Measurements from ENCODE around the gene ACER2. TPM values are rescaled to one million over a fixed set of nuclear protein-coding genes. Genes with fewer than 3 reads are reported as not detected.
"Not testable (repeated sequence)": the region's sequence is repeated elsewhere in the genome, so short reads cannot be mapped to it uniquely, and the experiment has no call there.

Gene ACER2
- polyA plus RNA-seq, 10 donors = 0.99 to 2.3 (median 1.5) TPM

DNA sequence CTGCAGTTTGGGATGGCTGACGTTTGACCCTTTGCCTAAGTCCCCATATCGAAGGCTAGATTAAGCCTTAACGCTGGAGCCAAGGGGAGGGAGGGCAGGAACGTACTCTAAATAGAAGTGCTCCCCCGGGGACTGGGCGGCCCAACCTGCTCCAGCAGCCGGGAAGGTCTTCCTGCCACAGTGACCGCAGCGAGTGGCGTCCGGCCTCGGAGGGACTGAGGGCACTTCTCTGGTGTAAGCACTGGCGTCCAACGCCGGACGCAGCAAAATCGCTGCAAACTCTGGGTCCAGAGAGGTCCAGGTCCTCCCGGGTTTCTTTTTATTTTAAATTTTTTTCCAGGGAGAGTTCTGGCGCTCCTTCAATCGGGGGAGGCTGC lies 505 bp upstream of the ACER2 start:
- DNase-seq = no peak

DNA sequence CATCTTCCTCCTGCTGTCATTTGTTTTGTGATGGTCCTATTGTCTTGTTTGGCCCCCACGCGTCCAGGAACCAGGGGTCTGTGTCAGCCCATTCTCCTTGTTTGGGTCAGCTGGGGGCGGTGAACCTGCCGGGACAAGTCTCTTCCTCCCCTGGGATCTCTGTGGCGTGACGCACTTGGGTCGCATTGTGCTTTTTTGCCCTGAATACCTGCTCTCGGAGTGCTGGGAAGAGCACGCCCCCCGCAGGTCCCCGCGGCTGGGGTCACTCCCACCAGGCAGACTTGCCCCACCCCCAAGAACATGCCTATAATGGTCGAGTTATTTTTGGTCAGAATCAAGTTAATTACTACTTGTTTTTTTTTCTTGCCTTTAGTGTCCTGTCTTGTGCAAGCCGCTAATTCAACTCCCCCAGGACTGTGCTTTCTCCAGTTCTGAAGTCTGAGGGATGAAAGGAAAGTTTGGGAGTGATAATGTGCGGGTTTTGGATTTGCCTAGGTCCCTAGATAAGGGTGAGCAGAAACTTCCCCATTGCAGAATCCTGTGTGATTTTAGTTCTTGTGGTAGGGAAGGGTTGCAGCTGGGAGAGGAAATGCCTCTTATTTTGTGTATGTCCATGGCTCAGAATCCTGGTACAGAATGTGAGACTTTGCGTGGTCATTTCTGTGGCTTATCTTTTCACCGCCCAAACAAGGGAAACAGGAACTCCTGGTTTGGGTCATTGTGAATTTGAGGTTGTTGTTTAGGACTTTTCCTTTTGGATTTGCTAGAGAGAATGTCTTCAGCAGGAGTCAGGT lies 789 bp downstream of the ACER2 start:
- peak in 1 of 3 donors; percentile 21 for DNase-seq

DNA sequence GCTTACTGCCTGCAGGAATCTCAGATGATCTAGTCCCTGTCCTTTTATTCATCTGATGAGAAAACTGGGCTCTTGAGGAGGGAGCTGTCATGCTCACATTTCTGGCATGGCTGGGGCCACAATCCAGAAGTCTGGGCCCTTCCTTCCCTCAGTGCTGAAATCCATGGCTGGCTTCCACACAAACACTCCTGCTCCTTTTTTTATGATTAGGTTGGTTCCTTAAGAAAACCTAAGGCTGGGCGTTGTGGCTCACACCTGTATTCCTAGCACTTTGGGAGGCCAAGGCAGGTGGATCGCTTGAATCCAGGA lies 1.3 kb downstream of the ACER2 start:
- DNase-seq = no peak

DNA sequence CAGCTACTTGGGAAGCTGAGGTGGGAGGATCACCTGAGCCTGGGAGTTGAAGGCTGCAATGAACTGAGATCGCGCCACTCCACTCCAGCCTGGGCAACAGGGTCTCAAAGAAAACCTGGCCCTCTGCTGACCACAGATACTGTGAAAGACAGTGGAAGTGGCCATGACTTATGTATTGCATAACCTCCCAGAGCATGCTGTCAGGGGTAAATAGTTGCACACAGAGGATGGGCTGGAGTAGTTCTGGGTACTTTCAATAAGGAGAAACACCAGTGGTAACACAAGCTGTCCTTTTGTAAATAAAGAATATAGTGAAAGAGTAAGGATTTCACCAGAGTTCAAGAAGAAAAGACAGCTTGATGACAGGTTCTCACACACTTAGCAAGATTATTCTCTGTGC lies 1.8 kb downstream of the ACER2 start:
- DNase-seq = no peak

DNA sequence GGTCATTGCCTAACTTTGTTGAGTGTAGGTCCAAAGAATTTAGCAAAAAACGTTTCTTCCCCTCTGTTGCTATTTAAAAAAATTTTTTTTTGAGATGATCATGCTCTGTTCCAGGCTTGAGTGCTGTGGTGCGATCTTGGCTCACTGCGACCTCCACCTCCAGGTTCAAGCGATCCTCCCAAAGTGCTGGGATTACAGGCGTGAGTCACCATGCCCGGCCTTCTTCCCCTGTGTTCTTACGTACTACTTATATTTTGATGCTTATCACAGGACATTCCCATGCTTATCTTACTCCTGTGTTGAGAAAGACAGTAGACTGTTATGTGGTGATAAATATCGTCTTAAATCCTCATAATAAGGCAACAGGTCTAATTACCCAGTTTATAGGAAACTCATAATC lies 2.5 kb downstream of the ACER2 start:
- no peak for DNase-seq

DNA sequence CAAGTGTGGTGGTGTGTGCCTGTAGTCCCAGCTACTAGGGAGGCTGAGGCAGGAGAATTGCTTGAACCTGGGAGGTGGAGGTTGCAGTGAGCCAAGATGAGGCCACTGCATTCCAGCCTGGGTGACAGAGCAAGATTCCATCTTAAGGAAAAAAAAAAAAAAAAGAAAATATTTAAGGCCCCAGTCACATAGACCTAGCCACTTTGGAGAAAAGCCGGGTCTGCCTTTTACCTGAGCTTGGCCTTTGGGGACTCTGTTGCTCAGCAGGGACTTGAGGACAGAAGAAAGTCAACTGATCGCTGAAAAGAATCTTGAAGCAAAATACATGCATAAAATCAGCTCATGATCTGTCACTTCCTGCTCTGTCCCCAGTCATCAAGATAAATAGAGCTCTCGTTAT lies 4.6 kb downstream of the ACER2 start:
- not testable (repeated sequence) for DNase-seq

DNA sequence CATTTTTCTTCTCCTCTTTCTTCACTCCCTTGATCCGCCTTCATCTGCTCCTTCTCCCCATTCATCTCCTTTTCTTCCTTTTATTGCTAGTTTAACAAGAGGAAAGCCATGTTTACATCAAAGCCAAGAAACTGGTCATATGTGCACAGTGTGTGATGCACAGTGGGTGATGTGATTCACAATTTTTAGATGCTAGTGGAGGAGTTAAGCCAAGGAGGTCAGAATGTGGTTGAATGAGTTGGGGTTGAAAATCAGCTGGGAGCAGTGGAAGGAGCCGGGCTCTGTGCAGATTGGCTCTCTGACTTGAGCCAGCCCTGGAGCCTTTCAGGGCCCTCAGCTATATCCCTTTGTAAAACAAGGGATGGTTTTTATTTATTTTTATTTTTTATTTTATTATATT lies 7.3 kb downstream of the ACER2 start:
- DNase-seq = no peak

DNA sequence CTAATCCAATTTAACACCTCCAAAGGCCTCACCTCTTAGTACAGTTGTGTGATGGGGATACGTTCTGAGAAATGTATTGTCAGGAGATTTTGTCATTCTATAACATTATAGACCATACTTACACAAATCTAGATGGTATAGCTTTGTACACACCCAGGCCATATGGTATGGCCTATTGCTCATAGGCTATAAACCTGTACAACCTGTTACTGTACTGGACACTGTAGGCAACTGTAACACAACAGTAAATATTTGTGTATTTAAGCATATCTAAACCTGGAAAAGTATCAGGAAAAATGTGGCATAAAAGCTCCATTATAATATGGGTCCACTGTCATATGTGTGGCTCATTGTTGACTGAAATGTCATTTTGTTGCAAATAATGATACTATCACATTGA lies 12.1 kb downstream of the ACER2 start:
- no peak for DNase-seq

DNA sequence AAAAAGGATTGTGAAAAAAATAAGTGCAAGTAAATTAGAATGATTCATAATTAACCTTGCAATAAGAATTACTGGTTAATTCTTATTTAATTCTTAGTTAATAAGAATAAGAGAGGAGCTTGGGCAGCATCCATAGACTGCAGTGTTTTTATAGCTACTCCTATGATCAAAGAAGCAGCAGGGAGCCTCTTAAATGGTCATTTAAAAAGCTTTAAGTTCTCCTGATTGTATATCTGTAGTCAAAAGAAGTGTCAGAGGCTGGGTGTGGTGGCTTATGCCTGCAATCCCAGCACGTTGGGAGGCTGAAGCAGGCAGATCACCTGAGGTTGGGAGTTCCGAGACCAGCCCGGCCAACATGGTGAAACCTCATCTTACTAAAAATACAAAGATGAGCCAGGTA lies 14.4 kb downstream of the ACER2 start:
- no peak for DNase-seq

DNA sequence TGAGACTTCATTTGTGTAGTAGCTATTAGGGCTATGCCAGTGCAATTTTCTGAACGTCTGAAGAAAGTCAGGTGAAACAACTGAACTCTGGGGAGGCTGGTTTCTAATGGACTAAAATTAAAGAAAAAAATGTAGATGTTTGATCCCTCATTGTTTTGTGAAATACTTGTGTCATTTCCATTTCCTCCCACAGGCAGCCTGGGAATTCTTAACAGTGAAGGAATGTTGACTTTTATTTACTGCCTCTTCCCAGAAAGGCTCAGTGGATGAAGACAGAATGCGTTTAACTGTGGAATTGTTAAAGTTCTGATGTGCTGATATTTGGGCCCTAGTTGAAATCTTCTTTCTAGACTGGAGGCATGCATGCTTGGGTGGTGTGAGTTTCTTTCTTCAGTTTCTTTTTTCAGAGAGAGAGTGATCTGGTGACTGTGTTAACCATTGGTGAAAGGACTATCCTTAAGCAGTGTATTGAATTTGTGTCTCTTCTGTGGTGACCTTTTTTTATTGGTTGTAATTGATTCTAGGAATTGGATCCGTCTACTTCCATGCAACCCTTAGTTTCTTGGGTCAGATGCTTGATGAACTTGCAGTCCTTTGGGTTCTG lies 15.5 kb downstream of the ACER2 start:
- no peak for DNase-seq

DNA sequence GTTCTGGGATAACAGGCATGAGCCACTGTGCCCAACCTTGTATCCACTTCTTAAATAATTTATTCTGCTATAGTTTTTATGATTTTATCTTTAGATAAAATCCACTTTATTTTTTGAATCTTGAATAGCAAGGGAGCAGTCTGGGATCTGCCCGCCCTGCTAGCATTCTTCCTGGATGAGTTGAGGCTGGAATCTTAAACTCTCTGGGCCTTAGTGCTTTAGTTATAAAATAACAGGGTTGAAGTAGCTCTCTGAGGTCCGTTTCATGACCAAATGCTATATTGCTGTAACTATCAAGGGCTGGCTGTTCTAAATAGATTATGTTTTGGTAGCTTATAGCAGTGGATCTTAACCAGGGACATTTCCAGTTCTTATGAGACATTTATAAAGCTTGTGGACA lies 20.8 kb downstream of the ACER2 start:
- no peak for DNase-seq

DNA sequence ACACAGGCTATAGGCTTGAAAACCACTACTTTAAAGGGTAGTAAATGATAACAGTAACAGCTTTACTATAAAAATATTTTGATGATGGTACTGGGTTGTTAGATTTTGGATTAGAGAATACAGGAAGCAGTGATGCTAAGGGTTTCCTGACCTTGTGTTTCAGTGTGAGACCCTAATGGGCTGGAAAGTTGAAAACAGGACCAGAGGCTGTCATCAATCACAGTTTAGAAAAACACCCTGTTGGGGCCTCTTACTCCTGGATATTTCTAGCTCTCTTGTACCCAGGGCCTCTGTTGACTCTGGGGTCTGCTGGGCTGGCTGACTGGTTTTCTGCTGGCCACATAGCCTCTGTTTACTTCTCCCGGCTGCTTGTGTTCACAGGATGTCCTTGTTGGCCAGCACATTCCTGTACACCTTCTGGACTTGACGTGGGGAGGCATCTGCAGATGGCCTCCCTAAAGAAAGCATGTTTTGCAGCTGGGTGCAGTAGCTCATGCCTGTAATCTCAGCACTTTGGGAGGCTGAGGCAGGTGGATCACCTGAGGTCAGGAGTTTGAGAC lies 21.5 kb downstream of the ACER2 start:
- DNase-seq = no peak

DNA sequence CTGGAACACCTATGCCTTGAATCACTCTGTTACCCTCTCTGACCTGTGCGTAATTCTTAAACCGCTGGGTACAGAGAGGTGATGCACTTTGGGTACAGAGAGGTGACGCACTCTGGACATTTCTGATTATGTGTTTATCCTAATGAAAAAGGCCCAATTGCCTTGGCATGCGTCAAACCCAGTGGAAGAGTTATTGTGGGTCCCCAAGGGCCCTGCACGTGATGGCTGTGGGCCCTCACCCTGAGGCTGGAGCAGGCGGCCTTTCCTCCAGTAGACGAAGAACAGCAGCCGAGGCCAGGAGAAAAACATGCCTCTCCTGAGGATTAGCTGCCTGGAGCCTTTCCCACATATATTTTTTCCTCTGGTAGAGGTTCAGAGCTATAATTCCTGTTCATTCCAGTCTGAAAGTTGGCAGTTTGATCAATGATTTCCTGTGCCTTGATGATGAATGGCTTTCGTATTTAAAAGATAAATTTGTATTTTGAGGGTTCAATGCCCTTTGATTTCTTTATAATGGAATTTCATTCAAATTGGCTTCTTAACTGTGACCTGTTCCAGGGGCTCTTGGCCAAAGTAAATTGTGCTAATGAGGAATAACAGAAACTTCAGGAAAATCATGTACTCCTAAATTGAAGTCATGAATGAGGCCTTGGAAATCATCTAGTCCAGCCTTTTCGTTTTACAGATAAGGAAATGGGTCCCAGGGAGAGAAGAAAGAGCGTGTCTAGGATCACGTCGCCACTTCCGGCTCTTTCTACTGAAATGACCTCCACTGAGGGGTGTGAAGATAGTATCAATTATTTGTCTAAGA lies 22.8 kb downstream of the ACER2 start:
- DNase-seq = peak; percentile 12 to 83 (median 53)

DNA sequence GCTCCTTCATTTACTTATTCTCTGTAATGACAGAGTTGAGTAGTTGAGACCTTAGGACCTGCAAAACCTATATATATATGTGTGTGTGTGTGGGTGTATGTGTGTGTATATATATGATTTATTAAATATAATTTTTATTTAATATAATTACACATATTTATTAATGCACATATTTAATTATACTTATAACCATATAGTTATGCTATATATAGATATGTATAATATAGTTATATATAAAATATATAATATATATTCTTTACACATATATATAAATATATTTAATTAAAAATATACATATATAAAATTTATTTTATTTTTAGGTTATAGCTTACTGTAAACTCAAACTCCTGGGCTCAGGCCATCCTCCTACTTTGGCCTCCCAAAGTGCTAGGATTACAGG lies 23.7 kb downstream of the ACER2 start:
- no peak for DNase-seq

DNA sequence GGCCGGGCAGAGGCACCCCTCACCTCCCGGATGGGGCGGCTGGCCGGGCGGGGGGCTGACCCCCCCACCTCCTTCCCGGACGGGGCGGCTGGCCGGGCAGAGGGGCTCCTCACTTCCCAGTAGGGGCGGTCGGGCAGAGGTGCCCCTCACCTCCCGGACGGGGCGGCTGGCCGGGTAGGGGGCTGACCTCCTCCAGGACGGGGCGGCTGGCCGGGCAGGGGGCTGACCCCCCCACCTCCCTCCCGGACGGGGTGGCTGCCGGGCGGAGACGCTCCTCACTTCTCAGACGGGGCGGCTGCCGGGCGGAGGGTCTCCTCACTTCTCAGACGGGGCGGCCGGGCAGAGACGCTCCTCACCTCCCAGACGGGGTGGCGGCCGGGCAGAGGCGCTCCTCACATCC lies 24.9 kb downstream of the ACER2 start:
- DNase-seq = not testable (repeated sequence)

DNA sequence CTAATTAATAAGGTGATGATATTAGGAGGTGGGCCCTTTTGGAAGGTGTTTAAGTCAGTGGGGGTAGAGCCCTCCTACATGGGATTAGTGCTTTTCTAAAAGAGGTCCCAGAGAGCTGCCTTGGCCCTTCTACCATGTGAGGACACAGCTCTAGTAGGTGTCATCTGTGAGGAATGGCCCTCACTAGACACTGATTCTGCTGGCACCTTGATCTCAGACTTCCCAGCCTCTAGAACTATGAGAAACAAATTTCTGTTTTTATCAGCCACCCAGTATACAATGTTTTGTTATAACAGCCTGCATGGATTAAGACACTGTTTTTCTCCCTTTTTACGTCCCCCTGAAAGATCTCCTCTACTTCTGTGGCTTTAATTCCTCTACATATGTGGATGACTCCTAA lies 31.6 kb downstream of the ACER2 start:
- DNase-seq = no peak

DNA sequence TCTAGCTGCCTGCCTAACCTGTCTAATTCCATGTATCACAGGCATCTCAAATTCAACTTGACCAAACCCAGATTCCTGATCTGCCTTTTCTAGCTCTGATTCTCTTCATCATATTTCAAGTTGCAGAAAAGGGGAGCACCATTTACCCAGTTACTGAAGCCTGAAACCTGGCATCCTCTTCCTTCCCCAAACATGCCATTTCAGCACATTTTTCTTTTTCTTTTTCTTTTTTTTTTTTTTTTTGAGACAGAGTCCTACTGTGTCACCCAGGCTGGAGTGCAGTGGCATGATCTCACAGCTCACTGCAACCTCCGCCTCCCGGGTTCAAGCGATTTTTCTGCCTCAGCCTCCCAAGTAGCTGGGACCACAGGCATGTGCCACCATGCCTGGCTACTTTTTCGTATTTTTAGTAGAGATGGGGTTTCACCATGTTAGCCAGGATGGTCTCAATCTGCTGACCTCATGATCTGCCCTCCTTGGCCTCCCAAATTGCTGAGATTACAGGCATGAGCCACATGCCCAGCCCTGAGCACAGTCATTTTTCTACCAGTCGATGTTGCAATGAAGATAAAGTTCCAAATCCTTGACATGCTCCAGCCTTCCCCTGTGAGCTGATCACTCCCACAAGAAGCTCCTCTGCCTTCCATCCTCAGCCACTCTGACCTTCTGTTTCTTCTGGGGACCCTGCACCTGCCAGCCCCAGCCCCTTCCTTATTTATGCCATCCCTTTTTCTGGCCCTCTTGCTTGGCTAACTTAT lies 32.2 kb downstream of the ACER2 start:
- DNase-seq = no peak

DNA sequence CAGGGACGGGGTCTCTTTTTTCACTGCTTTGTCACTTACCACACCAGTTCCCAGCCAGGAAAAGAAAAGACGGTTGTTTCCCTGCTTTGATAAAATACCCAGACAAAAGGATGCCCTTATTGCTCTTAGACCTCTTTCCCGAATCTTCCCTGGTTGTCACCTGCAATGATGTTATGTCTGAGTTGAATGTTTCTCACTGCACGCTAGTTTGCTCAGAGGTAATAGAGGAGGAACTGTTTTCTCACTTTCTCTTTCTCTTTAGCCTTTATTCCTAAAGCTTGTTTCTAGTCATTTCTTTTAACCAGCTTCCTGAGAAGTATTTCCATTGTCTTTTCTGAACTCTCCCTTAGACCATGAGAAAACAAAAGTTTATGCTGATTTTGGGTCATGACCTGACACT lies 32.9 kb downstream of the ACER2 start:
- no peak for DNase-seq

DNA sequence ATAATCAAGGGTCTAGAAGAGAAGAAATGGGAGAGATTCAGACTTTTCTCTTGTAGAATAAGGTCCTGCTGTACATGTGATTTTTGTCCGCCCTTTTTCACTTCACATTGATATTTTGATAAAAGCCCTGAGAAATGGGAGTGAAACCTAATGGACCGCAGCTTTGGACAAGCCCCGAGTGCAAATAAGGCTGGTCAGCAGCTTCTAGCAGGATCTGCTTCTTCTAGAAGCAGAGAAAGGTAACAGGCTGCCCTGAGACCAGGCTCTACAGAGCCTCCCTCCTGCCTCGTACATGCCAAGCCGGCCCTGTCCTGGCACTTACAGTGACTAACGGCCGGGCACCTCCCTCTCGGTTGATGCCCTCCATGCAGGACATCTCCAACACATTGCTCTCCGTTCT lies 33.4 kb downstream of the ACER2 start:
- no peak for DNase-seq

DNA sequence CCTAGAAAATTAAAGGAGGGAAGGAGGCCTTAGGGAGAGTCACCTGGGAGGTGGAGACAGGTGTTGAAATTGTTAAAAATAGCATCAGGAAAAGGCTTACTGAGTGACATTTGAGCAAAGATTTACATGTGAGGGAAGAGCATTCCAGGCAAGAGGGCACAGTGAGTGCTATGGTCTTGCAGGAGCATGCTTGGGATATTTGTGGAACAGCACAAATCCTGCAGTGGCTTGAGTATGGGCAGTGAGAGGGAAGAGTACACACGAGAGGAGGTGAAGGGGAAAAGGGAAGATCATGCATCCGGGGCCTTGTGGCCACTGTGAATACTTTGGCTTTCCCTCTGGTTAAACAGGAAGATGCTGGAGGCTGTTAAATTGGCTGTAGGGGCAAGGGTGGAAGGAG lies 36.6 kb downstream of the ACER2 start:
- no peak for DNase-seq

DNA sequence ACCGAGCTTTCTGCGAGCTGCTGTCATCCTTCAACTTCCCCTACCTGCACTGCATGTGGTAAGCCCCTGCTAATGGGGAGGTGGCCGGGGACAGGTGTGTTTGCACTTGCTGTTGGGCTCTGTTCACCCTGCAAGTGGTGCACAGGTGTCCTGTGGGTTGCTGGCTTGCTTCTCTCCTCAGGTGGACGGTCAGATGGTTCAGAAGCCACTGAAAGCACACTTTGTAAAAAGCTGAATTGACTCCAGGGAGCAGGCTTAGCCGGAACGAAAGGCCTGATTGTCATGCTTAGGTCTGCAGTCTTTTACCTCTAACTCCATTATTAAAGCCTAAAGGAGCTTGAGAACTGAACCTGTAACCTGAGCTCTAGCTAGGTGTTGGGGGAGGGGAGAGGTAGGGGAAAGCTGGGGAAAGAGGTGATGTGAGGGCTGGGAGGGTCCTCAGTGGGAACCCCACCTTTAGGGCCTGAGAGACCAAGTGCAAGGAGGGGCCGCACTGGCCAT lies 37.6 kb downstream of the ACER2 start:
- DNase-seq = no peak
